ENCODE results near the gene TNFRSF14. TPM values are rescaled to one million over a fixed set of nuclear protein-coding genes. Genes with fewer than 3 reads are reported as not detected.

Gene TNFRSF14
- total RNA-seq, 1 donor from 2014 or later: 0.36 TPM

- TF ChIP-seq EZH2 (IDR thresholded peaks at IDR 0.05; ENCODE audit: insufficient read depth, low read length): no peak
- no peak for TF ChIP-seq CTCF (IDR thresholded peaks at IDR 0.05; ENCODE audit: insufficient read depth, low read depth, low read length)
- H3K27me3 ChIP-seq (ENCODE audit: insufficient read depth, low read length): no peaks in the 10 kb centered on the region
- H3K4me1 Mint-ChIP-seq (ENCODE audit: low read depth, unreplicated experiment): no peaks in the 10 kb centered on the region
- no peaks in the 10 kb centered on the region for H3K36me3 Mint-ChIP-seq (ENCODE audit: low read depth, unreplicated experiment)
- no peaks in the 10 kb centered on the region for H4K20me1 ChIP-seq (ENCODE audit: insufficient read depth, low read length)
- no peaks in the 10 kb centered on the region for H3K36me3 ChIP-seq (ENCODE audit: insufficient read depth, low read length)
- no peak for FAIRE-seq
- H3K79me2 ChIP-seq (ENCODE audit: insufficient read depth, low read length): no peaks in the 10 kb centered on the region
- no peak overlapping the region for H3K4me3 Mint-ChIP-seq (ENCODE audit: unreplicated experiment)
- H3K4me1 ChIP-seq (ENCODE audit: insufficient read depth, low read length): peaks cover 12% of the 10 kb centered on the region
- H3K9ac ChIP-seq (ENCODE audit: low read length): no peak overlapping the region
- H3K4me2 ChIP-seq (ENCODE audit: low read length): no peak overlapping the region
- H3K9me3 ChIP-seq (ENCODE audit: insufficient read depth, low read depth, low read length): no peaks in the 10 kb centered on the region
- H3K4me3 ChIP-seq (ENCODE audit: insufficient read depth, low read depth, low read length): no peak overlapping the region
- DNase-seq (ENCODE audit: low read depth): no peak
- no peak overlapping the region for H3K27ac ChIP-seq (ENCODE audit: low read depth, low read length)
- H3K9me3 Mint-ChIP-seq (ENCODE audit: unreplicated experiment): no peaks in the 10 kb centered on the region
- H2AFZ ChIP-seq (ENCODE audit: low read depth, low read length): no peak overlapping the region
- H3K27ac Mint-ChIP-seq (ENCODE audit: unreplicated experiment): no peak overlapping the region
- no peaks in the 10 kb centered on the region for H3K27me3 Mint-ChIP-seq (ENCODE audit: low read depth, unreplicated experiment)
Measured at GRCh38 chr1:2590233-2591141, 34.3 kb downstream of the TNFRSF14 start.

GRCh38 chr1:2591233-2591580, 35.0 kb downstream of the TNFRSF14 start:
- H3K27me3 Mint-ChIP-seq (ENCODE audit: low read depth, unreplicated experiment): no peaks in the 10 kb centered on the region
- Histone ChIP-seq H3K36me3 (ENCODE audit: insufficient read depth, low read length) (no peaks in the 10 kb centered on the region), H3K4me2 (ENCODE audit: low read length) (no peak overlapping the region), H3K4me3 (ENCODE audit: insufficient read depth, low read depth, low read length) (no peak overlapping the region), H3K9me3 (ENCODE audit: insufficient read depth, low read depth, low read length) (no peaks in the 10 kb centered on the region), H3K79me2 (ENCODE audit: insufficient read depth, low read length) (no peaks in the 10 kb centered on the region), H3K4me1 (ENCODE audit: insufficient read depth, low read length) (peaks cover 9% of the 10 kb centered on the region), H2AFZ (ENCODE audit: low read depth, low read length) (no peak overlapping the region), H4K20me1 (ENCODE audit: insufficient read depth, low read length) (no peaks in the 10 kb centered on the region), H3K9ac (ENCODE audit: low read length) (no peak overlapping the region), H3K27ac (ENCODE audit: low read depth, low read length) (no peak overlapping the region), H3K27me3 (ENCODE audit: insufficient read depth, low read length) (no peaks in the 10 kb centered on the region)
- H3K36me3 Mint-ChIP-seq (ENCODE audit: low read depth, unreplicated experiment): no peaks in the 10 kb centered on the region
- FAIRE-seq (no peak), DNase-seq (ENCODE audit: low read depth) (no peak)
- no peaks in the 10 kb centered on the region for H3K9me3 Mint-ChIP-seq (ENCODE audit: unreplicated experiment)
- TF ChIP-seq EZH2 (IDR thresholded peaks at IDR 0.05; ENCODE audit: insufficient read depth, low read length) (no peak), CTCF (IDR thresholded peaks at IDR 0.05; ENCODE audit: insufficient read depth, low read depth, low read length) (no peak)
- no peaks in the 10 kb centered on the region for H3K4me1 Mint-ChIP-seq (ENCODE audit: low read depth, unreplicated experiment)
- no peak overlapping the region for H3K27ac Mint-ChIP-seq (ENCODE audit: unreplicated experiment)
- H3K4me3 Mint-ChIP-seq (ENCODE audit: unreplicated experiment): no peak overlapping the region
